IMR-90 (cell line): Measurements from ENCODE around the gene CDC45. TPM values are rescaled to one million over a fixed set of nuclear protein-coding genes. Genes with fewer than 3 reads are reported as not detected.

Source experiments
- ATAC-seq: fragments of 200-7000 bp; cut with Tn5 transposase; 2 replicates; pipeline ENCODE4 v1.9.1; 2020; ENCODE audit warnings: low read depth, mild to moderate bottlenecking, moderate library complexity
- BruUV-seq: library from RNA; stranded (reverse); fragments of 400-500 nt; replicated peaks from 2 replicates; lab custom pipeline; 2021; lab: Mats Ljungman, UMichigan
- CTCF ChIA-PET: fragments of 300-600 bp; formaldehyde crosslinking; extraction: SDS; loops from one replicate; lab custom pipeline; 2021; ENCODE audit warnings: antibody characterized with exemption; lab: Yijun Ruan, JAX
- POLR2A ChIA-PET: fragments of 300-600 bp; sonication (Branson Sonifier 250); formaldehyde crosslinking; loops from one replicate; lab custom pipeline; 2022; ENCODE audit warnings: antibody characterized with exemption; ENCODE audit not compliant: unreplicated experiment; lab: Charles Lee
- DNase-seq: peaks from one replicate; pipeline ENCODE4 v3.0.0; 2013
- H2AFZ ChIP-seq: replicated peaks from 2 replicates; pipeline ENCODE3; 2013; ENCODE audit warnings: low read length, mild to moderate bottlenecking; ENCODE audit not compliant: poor library complexity
- H2AK5ac ChIP-seq: 2 replicates; pipeline ENCODE4 v1.6.1; 2013; ENCODE audit warnings: low read depth, low read length, inconsistent platforms
- H2AK9ac ChIP-seq: replicated peaks from 2 replicates; pipeline ENCODE3; 2013; ENCODE audit warnings: mild to moderate bottlenecking, low read depth, low read length, moderate library complexity; ENCODE audit not compliant: poor library complexity
- H2BK120ac ChIP-seq: 2 replicates; pipeline ENCODE4 v1.6.1; 2013; ENCODE audit warnings: low read depth, low read length, inconsistent platforms
- H2BK15ac ChIP-seq: 3 replicates; pipeline ENCODE4 v1.6.1; 2013; ENCODE audit warnings: low read depth, low read length, inconsistent platforms
- H2BK20ac ChIP-seq: 2 replicates; pipeline ENCODE4 v1.6.1; 2013; ENCODE audit warnings: low read depth, mild to moderate bottlenecking, inconsistent platforms, low read length, moderate library complexity
- H2BK5ac ChIP-seq: 2 replicates; pipeline ENCODE4 v1.6.1; 2013; ENCODE audit warnings: mild to moderate bottlenecking, low read depth, low read length, inconsistent platforms; ENCODE audit not compliant: poor library complexity, severe bottlenecking
- H3K14ac ChIP-seq: replicated peaks from 2 replicates; pipeline ENCODE4 v1.6.1; 2013; ENCODE audit warnings: low read depth, low read length, inconsistent platforms
- H3K18ac ChIP-seq: 2 replicates; pipeline ENCODE4 v1.6.1; 2013; ENCODE audit warnings: low read depth, low read length, control low read depth
- H3K23ac ChIP-seq: 2 replicates; pipeline ENCODE4 v1.6.1; 2013; ENCODE audit warnings: low read depth, low read length, inconsistent platforms
- H3K27ac ChIP-seq: 2 replicates; pipeline ENCODE4 v1.5.1; 2013; ENCODE audit warnings: mild to moderate bottlenecking, control low read depth, low read length; ENCODE audit not compliant: insufficient read depth
- H3K27me3 ChIP-seq: 2 replicates; pipeline ENCODE4 v1.6.1; 2013; ENCODE audit warnings: low read length; ENCODE audit not compliant: control insufficient read depth, insufficient read depth
- H3K36me3 ChIP-seq: 2 replicates; pipeline ENCODE4 v1.6.1; 2013; ENCODE audit warnings: low read length, mixed read lengths; ENCODE audit not compliant: control insufficient read depth, insufficient read depth
- H3K4ac ChIP-seq: 2 replicates; pipeline ENCODE4 v1.6.1; 2013; ENCODE audit warnings: low read depth, low read length, inconsistent platforms
- H3K4me1 ChIP-seq: 2 replicates; pipeline ENCODE4 v1.6.1; 2013; ENCODE audit warnings: low read length, mixed read lengths; ENCODE audit not compliant: control insufficient read depth, insufficient read depth
- H3K4me2 ChIP-seq: 2 replicates; pipeline ENCODE4 v1.6.1; 2013; ENCODE audit warnings: low read depth, mild to moderate bottlenecking, control low read depth, low read length, moderate library complexity
- H3K4me3 ChIP-seq: 2 replicates; pipeline ENCODE4 v1.5.1; 2013; ENCODE audit warnings: low read depth, mild to moderate bottlenecking, control low read depth, low read length, moderate library complexity; ENCODE audit not compliant: insufficient read depth
- H3K56ac ChIP-seq: 2 replicates; pipeline ENCODE4 v1.6.1; 2013; ENCODE audit warnings: low read length, inconsistent platforms; ENCODE audit not compliant: insufficient read depth; ENCODE audit errors: extremely low read depth
- H3K79me1 ChIP-seq, 2 experiments: 2 replicates each; pipeline ENCODE4 v1.6.1; 2013; ENCODE audit warnings: low read length in 2 of 2, inconsistent platforms in 1 of 2, low read depth in 1 of 2
- H3K9ac ChIP-seq: 2 replicates; pipeline ENCODE4 v1.6.1; 2013; ENCODE audit warnings: low read depth, low read length, control low read depth
- H3K9me1 ChIP-seq: 2 replicates; pipeline ENCODE4 v1.6.1; 2013; ENCODE audit warnings: low read length, inconsistent platforms; ENCODE audit not compliant: insufficient read depth
- H3K9me3 ChIP-seq: 2 replicates; pipeline ENCODE4 v1.6.1; 2013; ENCODE audit warnings: low read length; ENCODE audit not compliant: control insufficient read depth, insufficient read depth
- H4K20me1 ChIP-seq: 2 replicates; pipeline ENCODE4 v1.6.1; 2013; ENCODE audit warnings: low read length, inconsistent platforms; ENCODE audit not compliant: insufficient read depth
- H4K5ac ChIP-seq: 2 replicates; pipeline ENCODE4 v1.6.1; 2013; ENCODE audit warnings: mild to moderate bottlenecking, low read depth, low read length, control low read depth
- H4K8ac ChIP-seq, 2 experiments: 2 replicates each; pipeline ENCODE4 v1.6.1; 2013; ENCODE audit warnings: low read depth in 2 of 2, low read length in 2 of 2, control low read depth in 1 of 2, inconsistent platforms in 1 of 2
- H4K91ac ChIP-seq: 2 replicates; pipeline ENCODE4 v1.6.1; 2013; ENCODE audit warnings: low read depth, low read length, inconsistent platforms; ENCODE audit not compliant: insufficient read depth
- CHD1 ChIP-seq: IDR thresholded peaks from 2 replicates; pipeline ENCODE4 v1.6.1; 2012; ENCODE audit warnings: low read depth, low read length, improper control_type of control experiment
- POLR2A ChIP-seq: IDR thresholded peaks from 2 replicates; pipeline ENCODE4 v1.6.1; 2012; ENCODE audit warnings: mild to moderate bottlenecking, low read depth, low read length
- WGBS, 2 experiments: methylation state at CpG; one replicate each; pipeline versions ENCODE4 v1.1.5 to v1.1.7; 2013; ENCODE audit warnings: missing lambda C conversion rate in 2 of 2; ENCODE audit not compliant: insufficient read length in 1 of 2; ENCODE audit errors: extremely low coverage in 2 of 2; 5-methylcytosine and 5-hydroxymethylcytosine counted together
- dilution Hi-C: fragments of 300-500 bp; cut with HindIII; formaldehyde crosslinking; loops from one replicate; pipeline ENCODE4 v1.14.3; 2018; ENCODE audit warnings: low sequenced_read_pairs; ENCODE audit not compliant: unreplicated experiment
- in situ Hi-C: fragments of 300-500 bp; cut with MboI; formaldehyde crosslinking; loops from 3 replicates; pipeline ENCODE4 v1.14.3; 2019; ENCODE audit warnings: low sequenced_read_pairs, inconsistent platforms, mixed read lengths
- intact Hi-C: fragments of 100-400 bp; cut with micrococcal nuclease; formaldehyde crosslinking; loops from 2 replicates; pipeline ENCODE4 v1.10.0; 2022
- polyA plus RNA-seq, 3 experiments: library from polyadenylated mRNA; depleted of rRNA; stranded (reverse); fragments of >200 nt; gene quantifications; 2 replicates each; pipeline ENCODE4 v1.2.3, GENCODE V29; 2012; ENCODE audit warnings: low replicate concordance in 1 of 3
- total RNA-seq: library from RNA; depleted of rRNA; stranded (reverse); fragments of >200 nt; gene quantifications from 2 replicates; pipeline ENCODE4 v1.2.3, GENCODE V29; 2012

The CDC45 gene
- total and polyA plus RNA-seq, 2 of the 4 experiments (the other 2 are of a cell fraction), result 22.7 to 44.6 TPM

DNA sequence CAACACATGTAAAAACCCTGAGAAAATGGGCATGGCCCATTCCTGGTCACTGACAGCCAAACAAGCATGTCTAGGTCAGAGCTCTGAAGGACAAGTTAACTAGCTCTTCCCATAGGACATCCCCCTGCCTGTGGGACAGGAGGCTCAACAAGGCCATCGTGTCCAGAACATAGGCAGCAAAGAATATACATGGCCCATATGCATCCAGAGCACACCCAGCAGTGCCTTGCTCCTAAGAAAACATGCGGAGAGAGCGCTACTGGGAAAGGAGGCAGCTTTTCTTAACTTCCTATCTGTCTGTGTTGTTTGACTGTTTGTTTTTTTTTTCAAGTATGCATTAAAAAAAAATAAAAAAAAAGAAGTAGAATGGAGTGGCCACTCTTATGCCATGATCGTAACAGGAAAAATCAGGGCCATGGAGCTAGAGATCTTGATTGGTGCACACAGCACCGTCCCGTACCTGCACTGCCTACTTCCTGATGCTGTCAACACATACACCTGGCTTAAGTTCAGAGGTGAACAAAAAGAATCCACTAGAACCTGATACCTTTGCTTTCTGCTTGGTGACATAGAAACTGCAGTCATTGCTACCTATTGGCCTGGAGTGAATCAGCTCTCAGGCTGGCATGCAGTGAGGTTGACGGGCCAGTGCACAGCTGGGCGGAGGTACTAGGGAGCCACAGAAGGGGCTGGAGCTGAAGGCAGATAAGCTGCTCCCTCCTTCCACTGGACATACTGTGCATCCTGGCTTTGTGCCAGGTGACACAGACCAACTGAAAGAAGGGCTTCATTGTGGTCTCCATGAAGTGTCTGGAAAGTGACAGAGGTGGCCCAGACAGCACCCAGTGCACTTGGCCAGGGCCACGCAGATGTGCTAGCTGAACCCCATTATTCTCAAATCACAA lies 12.6 kb upstream of the CDC45 start (continued):
- TF ChIP-seq CHD1, result no peak
- TF ChIP-seq POLR2A, result no peak

- intact Hi-C loops (no loop called here), dilution Hi-C loops (no loop called here), in situ Hi-C loops (no loop called here)
- no peak overlapping the region for H3K4me3 ChIP-seq
- H3K18ac ChIP-seq, result no peak overlapping the region
- no peak overlapping the region for H3K9ac ChIP-seq
- peaks cover 78% of the 10 kb centered on the region for H3K36me3 ChIP-seq
- peaks cover 33% of the 10 kb centered on the region for H4K20me1 ChIP-seq
- DNase-seq, result no peak
- no peaks in the 10 kb centered on the region for H3K27me3 ChIP-seq
- H4K5ac ChIP-seq, result no peak overlapping the region
- H3K9me1 ChIP-seq, result peaks cover 14% of the 10 kb centered on the region
- no peak overlapping the region for H3K56ac ChIP-seq
- H2BK5ac ChIP-seq, result no peak overlapping the region
- H3K4me2 ChIP-seq, result no peak overlapping the region
- H2BK20ac ChIP-seq, result no peak overlapping the region
- peaks cover 19 to 46% of the 10 kb centered on the region in 2 experiments for H3K79me1 ChIP-seq
- H4K91ac ChIP-seq, result no peak overlapping the region
- H3K14ac ChIP-seq, result no peak overlapping the region
- BruUV-seq, result no TSS peak
- no peak overlapping the region for H2AFZ ChIP-seq
- H2BK120ac ChIP-seq, result no peak overlapping the region
- H3K9me3 ChIP-seq, result no peaks in the 10 kb centered on the region
- no peak overlapping the region for H2BK15ac ChIP-seq
- no peak overlapping the region for H2AK5ac ChIP-seq
- no peak for TF ChIP-seq CHD1
- H3K27ac ChIP-seq, result no peak overlapping the region
- H4K8ac ChIP-seq, result no peak overlapping the region
- CTCF ChIA-PET, result no interaction called here
- H3K4ac ChIP-seq, result no peak overlapping the region
- H2AK9ac ChIP-seq, result no peak overlapping the region
- no CpG with 5 or more reads among the region's 6 CpGs for WGBS, 2 experiments
- ATAC-seq, result no peak
- H3K4me1 ChIP-seq, result peaks cover 8% of the 10 kb centered on the region; the same call in 1 of the 2 replicates
- POLR2A ChIA-PET, result no interaction called here
- no peak overlapping the region for H3K23ac ChIP-seq
Measured at GRCh38 chr22:19467912-19468311, 11.8 kb upstream of the CDC45 start.
